PC-9 (cell line): ENCODE measurements around the gene SLC46A3. TPM values are rescaled to one million over a fixed set of nuclear protein-coding genes. Genes with fewer than 3 reads are reported as not detected.

Experiments used
- BruUV-seq: library from RNA; stranded (reverse); fragments of 400-500 nt; replicated peaks from 2 replicates; lab custom pipeline; 2021; lab: Mats Ljungman, UMichigan
- CTCF ChIA-PET: fragments of 300-600 bp; sonication (Branson Sonifier 250); formaldehyde crosslinking; loops from one replicate; lab custom pipeline; 2022; ENCODE audit warnings: antibody characterized with exemption; lab: Charles Lee
- POLR2A ChIA-PET: fragments of 300-600 bp; sonication (Branson Sonifier 250); formaldehyde crosslinking; loops from one replicate; lab custom pipeline; 2022; ENCODE audit warnings: antibody characterized with exemption; ENCODE audit not compliant: unreplicated experiment; lab: Charles Lee
- DNase-seq, 2 experiments: peaks; one replicate each; pipeline versions ENCODE4 v3.0.0 to v3.0.0-alpha.2; 2015 to 2022; ENCODE audit warnings: mixed read lengths in 1 of 2
- H2AFZ ChIP-seq: fragments of 200-600 bp; sonication (generic); 2 replicates; pipeline ENCODE4 v1.8.1; 2017; ENCODE audit warnings: antibody characterized with exemption
- H3F3A ChIP-seq: fragments of 200-600 bp; sonication (generic); 2 replicates; pipeline ENCODE4 v1.8.1; 2017; ENCODE audit warnings: antibody characterized with exemption, mild to moderate bottlenecking, low read depth; ENCODE audit not compliant: insufficient read depth
- H3K27ac ChIP-seq: fragments of 200-600 bp; sonication (generic); 2 replicates; pipeline ENCODE4 v1.6.1; 2016; ENCODE audit warnings: mixed run types
- H3K27me3 ChIP-seq: fragments of 200-600 bp; sonication (generic); 2 replicates; pipeline ENCODE4 v1.6.1; 2016; ENCODE audit warnings: low read depth, mixed run types; ENCODE audit not compliant: insufficient read depth
- H3K36me3 ChIP-seq: fragments of 200-600 bp; sonication (generic); 2 replicates; pipeline ENCODE4 v1.6.1; 2016; ENCODE audit warnings: low read depth, mixed run types
- H3K4me1 ChIP-seq: fragments of 200-600 bp; sonication (generic); replicated peaks from 2 replicates; pipeline ENCODE4 v1.6.1; 2016; ENCODE audit warnings: mixed run types; ENCODE audit not compliant: insufficient read depth
- H3K4me2 ChIP-seq: fragments of 200-600 bp; sonication (generic); 2 replicates; pipeline ENCODE4 v1.6.1; 2017; ENCODE audit warnings: mixed run types
- H3K4me3 ChIP-seq: fragments of 200-600 bp; sonication (generic); 2 replicates; pipeline ENCODE4 v1.6.1; 2016; ENCODE audit warnings: mixed run types
- H3K79me2 ChIP-seq: fragments of 200-600 bp; sonication (generic); 2 replicates; pipeline ENCODE4 v1.6.1; 2017; ENCODE audit warnings: low read depth, mixed run types
- H3K9me2 ChIP-seq: fragments of 200-600 bp; sonication (generic); 2 replicates; pipeline ENCODE4 v1.8.1; 2017; ENCODE audit warnings: mild to moderate bottlenecking; ENCODE audit not compliant: insufficient read depth
- H3K9me3 ChIP-seq: fragments of 200-600 bp; sonication (generic); 2 replicates; pipeline ENCODE4 v1.8.1; 2016; ENCODE audit warnings: low read depth; ENCODE audit not compliant: insufficient read depth
- H4K20me1 ChIP-seq: fragments of 200-600 bp; sonication (generic); 2 replicates; pipeline ENCODE4 v1.8.1; 2017; ENCODE audit not compliant: insufficient read depth
- CTCF ChIP-seq: fragments of 200-600 bp; sonication (generic); conservative IDR thresholded peaks from 2 replicates; pipeline ENCODE4 v1.6.1; 2017; ENCODE audit warnings: mixed run types, antibody characterized with exemption, mild to moderate bottlenecking, moderate library complexity
- EZH2 ChIP-seq: fragments of 200-600 bp; sonication (generic); IDR thresholded peaks from 2 replicates; pipeline ENCODE4 v1.8.0; 2017; ENCODE audit warnings: antibody characterized with exemption, low read depth
- intact Hi-C: fragments of 100-400 bp; cut with micrococcal nuclease; formaldehyde crosslinking; loops from one replicate; pipeline ENCODE4 v1.10.0; 2022; ENCODE audit not compliant: unreplicated experiment
- total RNA-seq: library from RNA; stranded (reverse); gene quantifications from 2 replicates; pipeline ENCODE4 v1.2.3, GENCODE V29; 2021

Gene SLC46A3
- total RNA-seq, 1 experiment from 2014 or later, result 0.15 TPM

- H2AFZ ChIP-seq, result no peak overlapping the region
- ChIA-PET CTCF (no interaction called here), POLR2A (no interaction called here)
- intact Hi-C loops, result no loop called here
- no TSS peak for BruUV-seq
- H3K9me3 ChIP-seq, result no peaks in the 10 kb centered on the region
- H3K4me2 ChIP-seq, result no peak overlapping the region
- H3K4me3 ChIP-seq, result no peak overlapping the region
- H3K79me2 ChIP-seq, result no peaks in the 10 kb centered on the region
- no peaks in the 10 kb centered on the region for H4K20me1 ChIP-seq
- peaks cover 6% of the 10 kb centered on the region for H3K4me1 ChIP-seq
- no peaks in the 10 kb centered on the region for H3K36me3 ChIP-seq
- no peak for DNase-seq
- TF ChIP-seq CTCF, result no peak
- TF ChIP-seq EZH2, result no peak
- peaks cover 6% of the 10 kb centered on the region; the same call in 1 of the 2 replicates for H3F3A ChIP-seq
- no peaks in the 10 kb centered on the region for H3K9me2 ChIP-seq
- no peaks in the 10 kb centered on the region for H3K27me3 ChIP-seq
- no peak overlapping the region for H3K27ac ChIP-seq
These were observed 29.1 kb upstream of the SLC46A3 start for GRCh38 chr13:28747851-28748250.

GRCh38 chr13:28746287-28746612 lies 27.5 kb upstream of the SLC46A3 start:
- H4K20me1 ChIP-seq, result no peaks in the 10 kb centered on the region
- peaks cover 4% of the 10 kb centered on the region for H3K4me1 ChIP-seq
- H3K27me3 ChIP-seq, result no peaks in the 10 kb centered on the region
- H3F3A ChIP-seq, result peaks cover 6% of the 10 kb centered on the region; the same call in 1 of the 2 replicates
- BruUV-seq, result no TSS peak
- ChIA-PET CTCF (no interaction called here), POLR2A (no interaction called here)
- intact Hi-C loops, result no loop called here
- DNase-seq, result no peak
- no peak overlapping the region for H3K4me2 ChIP-seq
- H3K9me3 ChIP-seq, result no peaks in the 10 kb centered on the region
- TF ChIP-seq CTCF (no peak), EZH2 (no peak)
- H3K9me2 ChIP-seq, result no peaks in the 10 kb centered on the region
- H3K4me3 ChIP-seq, result no peak overlapping the region
- H3K36me3 ChIP-seq, result no peaks in the 10 kb centered on the region
- no peak overlapping the region for H3K27ac ChIP-seq
- H3K79me2 ChIP-seq, result no peaks in the 10 kb centered on the region
- H2AFZ ChIP-seq, result no peak overlapping the region

- peaks cover 6% of the 10 kb centered on the region; the same call in 1 of the 2 replicates for H3F3A ChIP-seq
- H3K27ac ChIP-seq, result no peak overlapping the region
- no peak for DNase-seq
- no peaks in the 10 kb centered on the region for H3K9me3 ChIP-seq
- no peak overlapping the region for H3K4me2 ChIP-seq
- no peak overlapping the region for H3K4me3 ChIP-seq
- H3K27me3 ChIP-seq, result no peaks in the 10 kb centered on the region
- peaks cover 4% of the 10 kb centered on the region; the same call in 1 of the 2 replicates for H3K4me1 ChIP-seq
- TF ChIP-seq CTCF (no peak), EZH2 (no peak)
- no peaks in the 10 kb centered on the region for H3K79me2 ChIP-seq
- no peaks in the 10 kb centered on the region for H3K9me2 ChIP-seq
- BruUV-seq, result no TSS peak
- intact Hi-C loops, result no loop called here
- CTCF ChIA-PET, result no interaction called here
- H3K36me3 ChIP-seq, result no peaks in the 10 kb centered on the region
- no peaks in the 10 kb centered on the region for H4K20me1 ChIP-seq
- POLR2A ChIA-PET, result no interaction called here
- no peak overlapping the region for H2AFZ ChIP-seq
These were observed 25.9 kb upstream of the SLC46A3 start for GRCh38 chr13:28744656-28745055.
